NCI-H345 treated with DMSO at 0.1 percent for 48 hours (cell line): ENCODE results near the gene ADGRD1.

ENCODE experiments used
- DNase-seq: peaks from one replicate; lab custom pipeline; 2025; ENCODE audit not compliant: unreplicated experiment; lab: John Stamatoyannopoulos, UW

The ADGRD1 gene

DNA sequence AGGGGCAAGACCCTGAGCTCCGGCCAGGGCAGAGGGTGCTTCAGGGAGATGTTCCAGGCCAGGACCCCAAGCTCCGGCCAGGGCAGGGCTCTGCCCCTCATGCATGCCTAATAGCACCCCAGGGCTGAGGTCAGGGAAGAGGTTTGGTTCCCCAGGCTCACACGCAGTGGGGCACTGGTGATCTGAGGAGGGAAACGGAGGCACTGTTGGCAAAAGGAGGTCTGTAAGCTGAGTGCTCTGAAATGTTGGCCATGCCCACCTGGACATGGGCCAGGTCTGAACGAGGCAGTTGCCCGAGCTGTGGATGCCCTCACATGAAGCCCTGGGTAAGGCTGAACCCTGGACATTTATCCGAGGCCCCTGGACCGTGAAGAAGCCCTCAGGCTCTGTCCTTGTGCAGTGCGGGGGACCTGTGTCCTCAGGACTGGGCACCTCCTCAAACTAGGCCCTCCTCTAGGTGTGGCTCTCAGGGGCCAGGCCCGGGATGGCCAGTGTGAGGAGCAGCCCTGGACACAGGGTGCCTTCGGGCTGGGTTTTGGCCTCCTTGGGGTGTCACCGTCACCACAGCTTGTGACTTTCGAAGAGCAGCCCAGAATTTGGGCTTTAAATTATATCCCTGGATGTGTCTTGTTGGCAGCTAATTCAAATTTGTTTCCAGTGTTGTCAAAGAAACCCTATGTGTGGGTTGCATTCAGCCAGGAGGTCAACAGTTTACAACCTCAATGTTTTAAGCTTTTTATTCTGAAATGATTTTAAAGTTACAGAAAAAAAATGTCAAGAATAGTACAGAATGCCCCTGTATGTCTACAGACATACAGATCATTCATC lies 66.8 kb downstream of the ADGRD1 start:
- DNase-seq = no peak

DNA sequence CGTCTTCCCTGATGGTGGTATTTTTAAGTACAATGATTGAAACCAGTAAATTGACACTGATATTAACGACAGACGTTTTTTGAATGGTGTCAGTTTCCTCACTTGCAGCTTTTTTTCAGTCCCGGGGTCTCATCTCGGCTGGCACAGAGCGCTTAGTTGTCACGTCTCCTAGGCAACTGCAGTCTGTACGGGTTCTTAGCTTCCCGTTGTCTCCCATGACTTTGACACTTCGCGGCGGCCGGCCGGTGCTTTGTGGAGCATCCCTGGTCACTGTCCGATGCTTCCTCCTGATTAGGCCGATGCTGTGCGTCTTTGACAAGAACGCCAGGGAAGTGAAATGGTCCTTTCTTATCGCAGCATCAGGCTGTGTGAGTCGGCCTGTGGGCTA lies 67.4 kb downstream of the ADGRD1 start:
- DNase-seq = no peak

DNA sequence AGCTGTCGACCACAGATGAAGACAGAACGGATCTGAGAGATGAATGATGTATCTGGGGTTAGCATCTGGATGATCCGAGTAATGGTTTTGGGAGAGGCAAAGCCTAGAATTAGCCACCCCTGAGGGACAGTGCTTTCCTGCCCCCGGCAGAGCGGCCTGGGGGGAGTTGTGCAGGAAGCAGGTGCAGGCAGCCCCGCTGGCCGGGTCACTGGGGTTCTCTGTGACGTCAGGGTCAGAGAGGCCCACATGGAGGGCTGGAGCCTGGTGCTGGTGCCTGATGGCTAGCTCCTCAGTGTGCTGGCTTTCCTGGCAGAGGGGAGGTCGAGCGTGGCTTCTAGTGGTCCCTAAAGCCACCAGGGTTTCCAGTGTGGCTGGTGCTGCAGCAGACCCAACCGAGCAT lies 70.3 kb downstream of the ADGRD1 start:
- DNase-seq = no peak

DNA sequence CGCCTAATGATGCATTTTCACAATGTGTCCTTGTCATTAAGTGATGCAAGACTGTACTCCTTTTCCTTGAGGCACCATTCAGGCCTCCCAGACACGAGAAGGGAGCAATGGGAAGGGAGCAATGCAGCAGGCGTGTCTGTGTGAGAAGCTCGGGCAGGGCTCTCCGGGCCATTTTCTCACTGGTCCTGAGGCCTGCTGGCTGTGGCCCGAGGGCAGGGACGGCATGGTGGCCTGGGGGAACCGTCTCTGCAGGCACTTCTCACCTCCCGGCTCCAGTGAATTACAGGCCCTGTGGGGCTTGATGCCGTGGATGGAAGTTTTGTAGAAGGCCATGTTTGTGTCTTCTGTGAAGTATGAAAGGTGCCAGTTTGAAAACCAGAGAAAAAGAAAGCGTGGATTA lies 71.0 kb downstream of the ADGRD1 start:
- no peak for DNase-seq

DNA sequence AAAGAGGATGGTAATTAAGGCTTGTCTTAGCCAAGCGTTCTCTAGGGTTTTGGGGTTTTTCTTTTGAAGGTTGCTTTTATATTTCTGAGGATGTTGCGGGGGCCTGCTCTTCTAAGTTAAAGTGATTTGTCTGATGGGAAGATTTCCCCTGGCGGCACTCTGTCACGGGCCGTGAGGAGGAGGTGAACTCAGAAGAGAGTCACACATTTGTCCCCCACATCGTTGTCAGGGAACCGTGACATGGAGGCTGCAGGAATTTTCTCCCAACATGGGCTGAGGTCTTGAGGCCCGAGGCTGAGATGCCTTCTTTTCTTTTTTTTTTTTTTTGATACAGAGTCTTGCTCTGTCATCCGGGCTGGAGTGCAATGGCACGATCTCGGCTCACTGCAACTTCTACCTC lies 71.5 kb downstream of the ADGRD1 start:
- DNase-seq = no peak

DNA sequence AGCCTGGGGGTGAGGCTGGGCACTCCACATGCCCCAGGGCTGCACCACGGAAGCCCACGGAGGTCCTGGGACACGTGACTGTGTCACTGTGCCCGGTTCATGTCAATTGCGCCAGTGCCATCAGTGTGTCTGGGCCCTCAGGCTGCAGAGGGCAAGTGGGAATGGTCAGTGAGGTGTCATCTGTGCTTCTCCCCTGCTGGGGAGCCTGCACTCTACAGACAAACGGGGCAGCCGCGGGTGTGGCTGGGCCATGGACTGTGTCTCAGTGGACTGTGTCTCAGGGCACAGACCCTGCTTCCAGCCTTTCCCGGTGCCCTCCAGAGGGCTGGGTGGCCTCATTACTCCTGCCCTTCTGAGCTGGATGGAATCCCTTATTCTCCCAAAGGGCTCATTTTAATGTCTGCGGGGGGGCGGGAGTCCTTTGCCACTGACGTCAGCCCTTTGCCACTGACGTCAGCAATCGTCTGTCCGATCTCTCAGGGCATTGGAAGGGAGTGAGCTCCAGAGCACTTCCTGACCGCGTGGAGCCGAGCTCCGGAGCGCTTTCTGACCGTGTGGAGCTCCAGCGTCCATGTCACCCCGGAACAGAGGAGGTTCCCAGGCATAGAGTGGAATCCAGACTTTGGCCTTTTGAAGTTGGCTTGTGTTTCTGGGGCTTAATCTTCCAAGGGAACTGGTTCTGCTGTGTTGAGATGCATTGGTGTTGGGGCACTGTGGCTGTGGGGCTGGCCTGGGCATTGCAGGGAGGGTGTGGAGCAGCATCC lies 72.4 kb downstream of the ADGRD1 start:
- no peak for DNase-seq

DNA sequence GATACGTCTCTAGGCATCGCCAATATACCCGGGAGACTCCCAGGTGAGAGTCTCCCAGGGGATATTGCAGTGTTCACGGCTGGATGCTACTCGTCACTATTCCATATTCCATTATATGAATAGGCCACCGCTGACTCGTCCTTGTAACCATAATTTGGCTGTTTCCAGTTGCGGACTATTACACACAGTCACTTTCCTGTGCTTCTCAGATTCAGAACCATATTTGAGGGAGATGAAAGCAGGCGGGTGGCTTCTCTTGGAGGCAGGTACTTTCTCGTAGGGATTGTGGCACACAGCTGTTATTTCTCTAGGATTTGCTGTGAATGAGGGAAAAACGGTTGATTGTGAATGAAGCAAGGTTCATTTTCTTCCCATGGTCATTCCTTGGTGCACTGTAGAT lies 73.0 kb downstream of the ADGRD1 start:
- DNase-seq = no peak

DNA sequence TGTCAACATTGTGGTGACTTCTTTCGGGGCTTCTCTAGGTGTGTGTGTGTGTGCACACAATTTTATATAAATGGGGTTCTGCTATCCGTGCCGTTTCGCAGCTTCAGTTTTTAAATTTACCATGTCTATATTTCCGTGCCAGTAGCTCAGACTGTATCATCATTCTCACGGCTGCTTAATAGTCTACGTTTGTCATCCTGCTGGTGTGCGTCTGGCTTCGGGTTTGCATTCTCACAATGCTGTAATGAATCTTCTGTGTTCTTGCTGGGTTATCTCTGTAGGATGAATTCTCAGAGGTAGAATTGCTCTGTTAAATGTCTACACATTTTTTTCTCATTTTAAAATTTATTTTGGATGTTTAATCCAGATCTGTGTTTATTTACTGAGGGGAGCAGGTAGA lies 73.6 kb downstream of the ADGRD1 start:
- no peak for DNase-seq

DNA sequence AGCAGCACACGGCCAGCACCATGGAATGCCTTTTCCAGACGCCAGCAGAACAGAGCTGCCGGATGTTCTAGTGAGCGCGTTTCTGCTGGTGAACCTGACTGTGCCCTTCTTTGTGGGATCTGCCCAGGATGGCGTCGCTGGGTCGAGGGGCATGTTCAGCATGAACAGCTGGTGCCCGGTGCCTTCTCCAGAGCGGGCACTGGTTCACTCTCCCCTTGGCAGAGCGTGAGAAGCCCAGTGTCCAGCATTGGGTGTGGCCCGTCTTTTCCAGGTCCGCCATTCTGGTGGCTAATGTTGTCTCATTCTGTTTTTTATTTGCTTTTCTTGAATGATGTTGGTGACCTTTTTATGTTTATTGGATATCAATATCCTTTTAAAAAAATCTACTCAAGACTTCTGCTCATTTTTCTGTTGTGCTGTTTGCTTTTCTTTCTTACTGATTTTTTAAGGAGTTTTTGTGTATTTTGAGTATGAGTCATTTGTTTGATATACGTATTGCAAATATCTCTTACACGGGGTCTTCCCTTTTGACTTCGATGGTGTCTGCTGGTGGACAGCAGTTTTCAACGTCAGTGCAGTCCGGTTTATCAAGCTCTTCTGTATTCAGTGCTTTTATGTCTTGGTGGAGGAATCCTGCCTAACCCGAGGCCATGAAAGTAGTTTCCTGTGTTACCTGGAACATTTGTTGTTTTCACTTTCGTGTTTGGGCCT lies 74.3 kb downstream of the ADGRD1 start:
- no peak for DNase-seq

DNA sequence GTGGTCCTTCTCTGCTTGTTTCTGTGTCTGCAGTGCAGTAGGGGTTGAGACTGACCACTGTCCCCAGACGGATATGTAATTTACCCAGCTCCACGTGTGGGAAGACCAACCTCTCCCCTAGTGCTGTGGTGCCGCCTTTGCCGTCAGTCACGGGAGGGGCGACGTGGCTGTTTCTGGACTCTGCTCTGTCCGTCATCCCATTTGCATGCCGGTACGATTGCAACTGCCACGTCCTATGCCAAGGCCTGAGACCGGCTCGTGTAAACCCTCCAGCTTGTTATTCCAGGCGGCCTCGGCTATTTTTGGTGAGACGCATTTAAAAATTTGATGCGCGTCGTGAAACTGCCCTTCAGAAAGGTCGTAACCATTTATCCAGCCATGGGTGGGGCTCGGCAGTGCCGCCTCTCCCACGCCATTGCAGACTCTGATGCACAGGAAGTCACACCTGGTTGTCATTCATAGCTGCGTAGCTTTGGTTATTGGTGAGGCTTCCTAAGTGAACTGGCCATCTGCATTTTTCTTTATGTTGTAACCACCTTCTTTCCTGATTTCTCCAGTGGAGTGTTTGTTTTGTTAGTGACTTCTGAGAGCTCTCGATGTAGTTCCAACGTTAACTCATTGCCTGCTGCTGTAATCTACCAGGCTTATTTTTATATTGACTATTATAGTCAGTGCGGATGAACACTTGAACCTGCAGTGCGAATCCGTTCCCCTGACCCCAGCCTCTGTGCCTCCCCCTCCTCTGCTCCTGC lies 75.1 kb downstream of the ADGRD1 start:
- DNase-seq = no peak

DNA sequence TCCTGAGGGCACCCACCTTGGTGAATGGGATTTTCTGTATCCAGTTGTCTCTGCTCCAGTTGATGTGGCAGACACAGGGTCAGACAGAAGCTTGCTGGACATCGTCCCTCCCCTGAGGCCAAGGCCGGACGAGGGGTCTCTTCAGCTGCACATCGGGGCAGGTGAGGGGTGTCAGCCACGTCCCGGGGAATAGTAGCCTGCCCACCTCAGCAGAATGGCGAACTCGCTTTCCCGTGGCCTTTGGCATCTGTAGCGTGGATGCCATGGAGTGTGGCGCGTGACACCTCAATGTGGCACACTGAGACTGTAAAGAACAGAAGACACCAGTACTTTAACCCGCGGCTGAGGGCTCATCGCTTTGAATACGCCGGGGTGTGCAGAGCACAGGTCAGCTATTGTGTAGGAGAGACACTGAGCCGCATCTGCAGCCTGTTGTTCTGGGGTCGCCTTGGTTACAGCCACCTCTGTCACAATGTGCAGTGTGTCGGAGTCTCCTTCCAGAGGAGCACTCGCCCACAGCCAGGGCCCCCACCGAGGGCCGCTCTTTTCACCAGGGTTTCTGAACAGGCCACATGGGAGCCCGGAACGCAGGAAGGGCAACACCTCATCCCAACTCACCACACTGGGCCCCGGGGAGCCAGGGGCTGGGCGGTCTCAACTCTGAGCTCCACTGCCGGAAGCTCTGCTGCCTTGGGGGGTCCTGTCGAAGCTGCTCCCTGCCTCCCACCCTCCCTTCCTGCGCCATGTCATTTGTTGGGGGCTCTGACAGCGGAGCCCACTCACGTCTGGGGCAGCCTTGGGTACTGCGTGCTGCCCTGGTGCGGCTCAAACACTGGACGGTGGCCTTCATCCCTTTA lies 77.0 kb downstream of the ADGRD1 start:
- DNase-seq = no peak

DNA sequence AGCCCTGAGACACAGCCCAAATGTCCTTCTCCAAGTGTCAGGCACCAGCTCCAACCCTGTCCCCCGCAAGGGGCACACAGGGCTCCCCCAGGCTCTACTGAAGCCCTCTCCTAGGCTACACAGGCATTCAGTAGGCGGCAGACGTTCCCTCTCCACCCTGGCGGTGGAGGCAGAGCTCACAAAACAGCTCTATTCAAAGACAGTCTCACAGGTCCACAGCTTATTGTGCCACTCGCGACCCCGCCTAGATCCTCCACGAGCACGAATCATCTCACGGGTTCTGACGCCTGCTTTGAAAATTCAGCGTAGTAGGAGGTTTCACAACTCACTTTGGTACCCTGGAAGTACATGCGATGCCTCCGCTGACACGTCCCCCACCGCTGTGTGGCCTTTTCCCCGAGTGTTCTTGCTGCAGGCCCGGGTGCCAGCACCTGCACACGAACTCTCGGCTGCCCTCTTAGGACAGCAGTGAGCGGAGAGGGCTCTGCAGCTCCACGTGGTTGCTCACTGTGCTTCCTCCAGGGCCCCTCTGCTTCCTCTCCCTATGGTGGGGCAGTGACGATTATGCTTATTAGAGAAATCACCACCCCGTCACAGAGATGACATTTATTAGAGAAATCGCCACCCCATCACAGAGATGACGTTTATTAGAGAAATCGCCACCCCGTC lies 78.5 kb downstream of the ADGRD1 start:
- DNase-seq = no peak

DNA sequence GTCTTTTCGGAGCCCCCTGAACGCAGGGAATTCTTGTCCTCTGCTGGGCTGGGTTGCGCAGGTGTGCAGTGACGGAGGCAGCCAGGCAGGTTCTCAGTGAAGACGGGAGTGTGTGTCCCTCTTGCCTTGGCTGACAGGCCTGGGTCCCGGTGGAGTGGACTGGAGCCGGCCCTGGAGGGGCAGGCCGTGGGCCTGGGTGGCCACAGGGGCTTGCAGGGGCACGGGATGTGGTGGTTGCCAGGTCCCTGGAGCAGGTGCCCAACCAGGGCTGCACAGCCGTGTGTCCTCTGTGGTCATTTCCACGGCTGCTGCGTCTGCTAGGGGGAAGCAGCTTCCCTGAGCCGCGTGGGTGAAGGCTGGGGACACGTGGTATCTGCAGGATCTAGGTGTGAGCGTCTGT lies 79.8 kb downstream of the ADGRD1 start:
- no peak for DNase-seq

DNA sequence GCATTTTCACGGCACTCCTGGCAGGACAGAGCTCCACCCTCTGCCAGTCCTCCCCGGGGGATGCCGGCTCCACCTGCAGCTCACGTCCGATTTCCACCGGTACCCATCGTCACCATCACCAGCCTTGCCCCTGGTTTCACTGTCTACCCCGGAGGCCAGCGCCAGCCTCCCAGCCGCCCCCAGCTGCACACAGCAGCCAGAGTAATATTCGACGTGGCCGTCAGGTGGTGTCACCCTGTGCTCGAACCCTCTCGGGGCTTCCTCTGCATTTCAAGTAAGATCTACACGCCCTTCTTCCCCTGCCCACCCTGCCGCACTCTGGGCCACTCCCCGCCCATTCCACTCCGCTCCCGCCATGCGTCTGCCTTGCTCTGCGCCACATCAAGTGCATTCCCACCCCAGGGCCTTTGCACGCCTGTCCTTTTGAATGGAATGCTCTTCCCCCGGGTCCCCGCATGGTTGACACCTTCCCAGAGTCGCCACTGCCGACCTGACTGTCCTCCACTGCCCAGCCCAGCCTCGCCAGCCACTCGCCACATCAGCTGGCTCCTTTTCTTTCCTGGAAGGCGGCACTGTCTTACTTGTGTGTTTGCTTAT lies 80.3 kb downstream of the ADGRD1 start:
- DNase-seq = no peak

DNA sequence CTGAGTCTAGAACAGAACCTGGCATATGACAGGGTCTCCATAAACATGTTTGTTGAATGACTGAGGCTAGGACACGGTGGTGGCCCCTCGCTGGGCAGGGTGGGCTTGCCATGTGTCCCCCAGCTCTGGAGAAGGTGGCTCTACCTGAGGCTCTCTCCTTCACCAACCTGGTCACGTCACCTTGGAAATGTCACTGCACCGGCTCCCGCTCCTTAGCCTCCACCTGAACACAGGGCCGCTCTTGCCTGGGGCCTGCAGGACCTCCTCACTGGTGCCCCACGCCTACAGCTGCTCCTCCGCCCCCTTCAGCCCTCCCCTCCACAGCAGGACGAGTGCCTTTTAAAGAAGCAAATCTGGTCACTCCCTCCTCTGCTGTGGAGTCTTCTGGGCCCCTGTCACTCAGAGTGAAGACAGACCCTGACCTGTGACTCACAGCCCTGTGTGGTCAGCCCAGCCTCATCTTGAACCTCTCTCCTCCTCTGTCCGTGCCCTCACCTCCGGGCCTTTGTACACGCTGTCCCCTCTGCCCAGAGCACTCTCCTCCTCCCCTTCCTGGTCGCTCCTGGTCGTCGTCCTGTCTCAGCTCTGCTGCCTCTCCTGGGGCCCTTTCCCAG lies 81.0 kb downstream of the ADGRD1 start:
- DNase-seq = no peak

DNA sequence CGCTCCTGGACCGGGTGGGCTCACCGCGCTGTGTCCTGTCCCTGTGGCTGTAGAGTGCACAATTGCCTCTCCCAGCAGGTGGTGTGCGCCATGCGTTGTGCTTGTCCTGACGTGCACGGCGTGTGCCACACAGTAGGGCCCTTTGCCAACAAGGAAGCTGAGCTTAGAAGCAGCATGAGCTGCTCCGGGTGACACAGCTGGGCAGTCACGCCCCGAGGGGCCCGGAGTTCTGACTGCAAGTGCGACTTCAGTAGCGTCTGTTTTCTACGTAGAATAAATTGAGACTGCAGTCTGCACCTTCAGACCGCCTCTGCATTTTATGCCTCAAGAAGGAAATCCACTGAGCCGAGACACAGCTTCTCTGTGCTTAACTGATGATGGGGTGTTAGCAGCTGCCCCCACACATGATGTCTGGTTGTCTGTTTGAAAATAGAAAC lies 81.6 kb downstream of the ADGRD1 start:
- no peak for DNase-seq

DNA sequence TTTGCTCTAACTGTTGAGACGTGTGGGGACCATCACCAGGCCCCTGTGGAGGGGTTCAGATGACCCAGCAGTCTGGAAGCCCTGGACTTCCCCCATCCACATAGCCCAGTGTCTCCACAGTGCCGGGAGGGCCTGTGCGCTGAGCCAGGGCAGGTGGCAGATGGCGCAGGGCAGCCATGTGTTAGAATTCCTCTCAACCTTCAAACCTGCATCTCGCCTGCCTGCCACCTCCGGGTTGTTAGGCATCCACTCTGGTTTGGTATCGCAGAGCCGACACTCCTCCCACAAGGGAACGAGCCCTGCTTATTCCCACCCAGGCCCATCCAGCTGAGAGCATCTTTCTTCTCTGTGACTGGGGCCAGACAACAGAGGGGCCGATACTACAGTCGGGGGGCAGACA lies 84.5 kb downstream of the ADGRD1 start:
- no peak for DNase-seq

DNA sequence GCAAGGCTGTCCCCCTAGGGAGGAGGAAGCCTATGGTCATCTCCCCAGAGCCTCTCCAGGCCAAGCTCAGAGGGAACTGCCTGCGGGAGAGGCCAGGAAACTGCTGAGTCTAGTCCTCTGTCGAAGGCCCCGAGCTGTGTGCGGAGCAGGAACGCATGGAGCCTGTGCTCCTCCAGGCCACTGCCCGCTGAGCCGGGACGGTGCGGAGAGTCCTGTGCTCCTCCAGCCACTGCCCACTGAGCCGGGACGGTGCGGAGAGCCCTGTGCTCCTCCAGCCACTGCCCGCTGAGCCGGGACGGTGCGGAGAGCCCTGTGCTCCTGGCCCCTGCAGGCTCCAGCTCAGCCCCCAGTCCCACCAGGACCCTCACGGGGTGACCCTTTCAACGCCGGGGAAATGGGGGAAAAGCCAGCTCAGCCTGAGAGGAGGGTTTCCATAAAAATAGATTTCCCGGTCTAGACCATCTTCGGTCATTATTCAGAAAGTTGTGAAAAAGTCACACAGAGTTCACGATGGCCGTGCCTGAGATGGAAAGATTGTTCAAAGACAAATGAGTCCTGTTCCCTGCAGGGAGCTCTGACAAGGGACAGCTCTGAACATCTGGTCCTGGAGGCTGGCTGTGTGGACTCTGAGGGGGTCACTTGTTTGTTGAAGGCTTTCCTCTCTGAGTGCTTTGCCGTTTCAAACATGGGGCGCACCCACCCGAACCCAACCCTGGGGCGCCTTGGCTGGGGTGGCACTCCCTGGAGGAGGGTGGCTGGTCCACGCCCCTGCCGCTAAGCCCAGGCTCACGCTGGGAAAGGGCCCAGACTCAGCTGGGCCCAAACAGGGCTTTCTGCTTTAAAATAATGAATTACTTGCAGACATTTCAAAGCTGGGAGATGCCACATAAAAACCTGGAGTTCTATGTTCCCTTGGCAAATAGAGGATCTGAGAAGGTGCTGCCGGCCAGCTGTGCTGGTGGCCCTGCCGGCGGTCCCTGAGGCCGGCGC lies 85.5 kb downstream of the ADGRD1 start:
- DNase-seq = no peak
